CD4-positive, alpha-beta T cell treated with Interleukin-1 beta for 1 hour (primary cell): ENCODE results near the gene CYSRT1.

Experiments used
- DNase-seq, 2 donors: peaks; one replicate each; pipeline ENCODE4 v3.0.0-alpha.2; 2020 to 2022

The CYSRT1 gene, protein sequence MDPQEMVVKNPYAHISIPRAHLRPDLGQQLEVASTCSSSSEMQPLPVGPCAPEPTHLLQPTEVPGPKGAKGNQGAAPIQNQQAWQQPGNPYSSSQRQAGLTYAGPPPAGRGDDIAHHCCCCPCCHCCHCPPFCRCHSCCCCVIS

DNA sequence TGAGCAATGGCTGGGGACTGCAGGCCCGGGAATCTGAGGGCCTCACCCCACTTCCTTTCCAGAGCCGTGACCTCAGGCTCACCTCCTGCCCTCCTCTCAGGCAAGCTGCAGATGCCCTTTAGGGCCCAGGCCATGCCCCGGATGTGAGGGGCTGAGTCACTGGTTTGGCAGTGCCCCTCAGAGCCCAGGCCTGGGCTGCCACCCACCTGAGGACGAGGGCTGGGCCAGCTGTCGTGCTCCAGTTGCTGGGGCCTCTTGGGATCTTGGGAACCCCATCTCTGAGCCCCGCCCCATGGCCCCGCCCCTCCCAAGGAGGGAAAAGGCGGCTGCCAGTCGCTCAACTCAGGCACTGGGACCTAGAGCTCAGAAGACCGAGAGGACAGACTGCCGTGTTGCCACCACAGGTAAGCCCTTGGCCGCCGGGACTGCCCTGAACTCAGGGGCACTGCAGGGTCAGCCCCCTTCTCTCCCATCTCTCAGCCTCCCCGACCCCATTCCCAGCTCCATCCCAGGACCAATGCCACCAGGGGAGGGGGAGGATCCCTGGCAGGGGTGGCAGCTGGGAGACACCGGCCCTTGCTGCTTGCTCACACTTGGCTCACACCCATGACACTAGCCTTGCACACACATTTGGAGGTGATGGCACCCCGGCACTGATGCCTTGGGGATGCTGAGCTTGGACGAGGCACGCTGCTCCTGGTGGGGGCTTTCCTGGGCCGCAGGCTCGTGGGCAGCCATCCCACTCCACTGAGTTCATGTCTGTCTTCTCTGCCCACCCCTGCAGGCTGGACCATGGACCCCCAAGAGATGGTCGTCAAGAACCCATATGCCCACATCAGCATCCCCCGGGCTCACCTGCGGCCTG lies at the start of gene CYSRT1:
Gene CYSRT1 (plus strand): TSS at position 345 of the 865 bp plus-strand sequence. CDS start 448 bp downstream, at position 793.
- peak in 1 of 2 donors; percentile 10 for DNase-seq

DNA sequence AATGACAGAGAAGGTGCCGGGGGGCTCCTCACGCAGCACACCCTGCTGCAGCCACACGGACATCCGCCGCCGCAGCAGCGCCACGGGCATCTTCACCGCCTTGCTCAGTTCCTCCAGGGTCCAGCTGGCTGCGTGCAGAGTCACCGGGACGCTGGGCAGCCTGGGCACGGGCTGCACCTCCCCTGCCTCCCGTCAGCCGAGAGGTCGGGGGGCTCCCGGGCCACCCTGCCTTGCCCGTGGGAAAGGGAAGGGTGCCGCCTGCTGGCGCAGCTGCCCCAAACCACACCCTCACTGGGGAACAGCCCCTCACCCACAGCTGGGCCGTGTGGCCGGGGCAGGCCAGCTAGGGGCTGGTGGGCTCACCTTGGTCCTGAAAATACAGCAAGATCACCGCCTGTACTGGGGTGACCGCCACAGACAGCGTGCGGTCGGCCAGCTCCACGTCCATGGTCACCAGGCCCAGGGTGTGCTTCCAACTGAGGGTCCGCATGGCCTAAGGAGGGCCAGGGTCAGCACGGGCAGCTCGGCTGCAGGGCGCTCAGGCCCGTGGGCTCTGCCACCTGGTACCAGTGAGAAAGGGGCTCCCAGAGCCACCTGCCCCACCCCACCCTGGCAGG lies 49.5 kb upstream of the CYSRT1 start:
- no peak for DNase-seq

DNA sequence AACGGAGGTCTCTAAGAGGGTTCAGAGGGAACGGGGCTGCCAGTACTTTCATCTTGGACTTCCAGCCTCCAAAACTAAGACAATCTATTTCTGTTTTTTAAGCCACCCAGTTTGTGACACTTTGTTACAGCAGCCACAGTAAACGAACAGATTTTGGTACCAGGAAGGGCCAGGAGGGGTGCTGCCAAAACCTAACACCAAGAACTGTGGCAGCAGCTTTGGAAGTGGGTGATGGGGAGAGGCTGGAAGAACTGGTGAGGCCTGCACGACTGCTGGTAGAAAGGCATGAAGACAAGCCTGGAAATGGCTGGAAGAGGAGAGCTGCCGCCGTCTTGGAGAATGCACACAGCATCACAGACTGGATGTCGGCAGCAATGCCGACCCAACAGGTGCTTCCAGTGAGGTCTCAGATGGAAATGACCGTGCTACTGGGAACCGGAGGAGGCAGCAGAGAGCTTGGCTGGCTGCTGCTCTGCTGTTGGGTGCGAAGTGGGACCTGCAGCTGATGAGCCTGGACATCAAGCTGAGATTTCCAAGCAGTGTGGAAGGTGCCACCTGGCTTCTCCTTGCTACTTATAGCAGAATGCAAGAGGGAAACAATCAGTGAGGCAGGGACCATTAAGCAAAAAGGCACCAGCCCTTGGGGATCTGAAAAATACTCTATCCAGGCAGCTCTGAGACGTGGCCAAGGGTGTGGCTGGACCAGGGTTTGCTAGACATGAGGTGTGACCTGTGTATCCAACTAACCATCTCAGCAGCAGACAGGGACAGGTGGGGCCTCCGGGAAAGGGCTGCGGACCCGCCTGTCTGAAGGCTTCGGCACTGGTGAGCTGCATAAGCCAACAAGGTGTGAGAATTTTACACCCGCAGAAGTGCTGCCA lies 48.4 kb upstream of the CYSRT1 start:
- DNase-seq, result peak; percentile 19 to 26

DNA sequence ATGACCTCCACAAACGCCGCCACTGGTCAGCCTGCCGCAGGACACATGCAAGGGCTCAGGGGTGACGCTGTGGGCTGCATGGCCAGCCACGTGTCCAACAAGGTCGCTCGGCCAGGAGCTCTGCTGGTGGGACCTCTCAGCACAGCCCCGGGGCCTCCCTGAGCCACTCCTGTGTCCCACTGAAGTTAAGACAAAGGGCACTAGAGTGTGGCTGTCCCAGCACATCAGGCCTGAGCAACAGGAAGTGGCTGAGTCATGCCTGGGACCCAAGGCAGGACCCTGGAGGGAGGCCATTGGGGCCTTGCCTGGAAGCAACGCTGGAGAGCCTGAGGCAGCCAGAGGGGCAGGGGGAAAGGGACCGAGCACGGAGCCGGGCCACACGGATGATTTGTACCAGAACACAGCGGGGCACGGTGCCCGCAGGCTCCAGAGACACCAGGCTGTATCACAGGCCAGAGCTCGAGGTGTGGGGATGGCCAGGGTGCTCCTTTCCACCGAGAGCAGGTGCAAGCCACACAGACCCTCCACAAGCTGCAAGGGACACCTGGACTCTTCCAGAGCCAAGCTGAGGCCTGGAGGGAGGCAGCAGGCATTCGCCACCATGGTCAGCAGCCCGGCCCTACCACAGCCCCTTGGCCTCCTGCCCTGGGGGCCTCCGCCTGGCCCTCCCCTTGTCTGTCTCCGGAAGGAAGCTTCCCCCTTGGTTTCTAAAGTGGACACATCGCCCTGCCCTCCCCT lies 46.6 kb upstream of the CYSRT1 start:
- DNase-seq, result no peak

DNA sequence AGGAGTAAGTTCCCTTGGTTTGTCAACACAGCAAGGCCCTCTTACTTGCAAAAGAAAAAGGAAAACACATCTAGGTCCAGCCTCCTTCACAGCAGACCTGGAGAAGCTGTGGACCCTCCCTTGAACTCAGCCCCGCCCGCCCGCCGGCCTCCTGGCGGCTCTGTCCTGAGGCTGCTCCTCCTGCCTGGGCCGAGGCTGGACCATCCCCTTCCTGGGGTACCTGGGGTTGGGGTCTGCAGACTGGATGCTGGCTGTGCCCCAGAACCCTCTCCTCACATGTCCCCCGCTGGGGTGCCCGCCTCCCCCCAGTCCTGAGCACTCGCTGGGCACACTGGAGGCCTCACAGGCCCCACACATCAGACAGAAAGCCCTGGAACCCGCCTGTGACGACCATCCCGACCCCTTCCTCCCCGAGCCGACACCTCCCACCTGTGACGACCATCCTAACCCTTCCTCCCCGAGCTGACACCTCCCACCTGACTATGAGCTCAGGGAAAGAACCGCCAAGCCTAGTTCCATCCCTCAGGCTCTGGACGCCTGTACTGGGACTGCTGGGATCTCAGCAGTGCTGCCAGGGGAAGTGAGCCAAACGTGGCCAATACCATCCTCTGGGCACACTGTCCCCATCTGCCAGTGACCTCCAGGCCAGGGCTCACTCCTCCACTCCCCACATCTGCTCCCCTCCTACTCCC lies 45.9 kb upstream of the CYSRT1 start:
- DNase-seq, result no peak

DNA sequence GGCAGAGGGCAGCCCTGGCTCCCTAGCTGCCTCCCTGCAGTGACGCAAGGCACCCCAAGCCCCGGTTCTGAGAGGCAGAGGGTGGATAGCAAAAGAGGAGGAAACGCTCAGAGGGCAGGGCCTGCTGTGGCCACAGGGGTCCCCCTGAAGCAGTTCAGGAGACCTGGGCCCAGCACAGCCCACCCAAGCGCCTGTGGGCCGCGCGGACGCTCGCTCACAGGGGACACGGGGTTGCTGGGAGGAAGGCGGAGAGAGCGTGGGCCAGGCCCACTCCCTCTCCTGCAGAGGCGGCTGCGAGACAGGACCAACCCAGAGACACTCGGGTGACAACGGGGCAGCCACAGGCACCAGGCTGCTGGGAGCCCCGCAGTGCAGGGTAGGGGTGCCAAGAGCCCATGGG lies 45.2 kb upstream of the CYSRT1 start:
- DNase-seq, result no peak

DNA sequence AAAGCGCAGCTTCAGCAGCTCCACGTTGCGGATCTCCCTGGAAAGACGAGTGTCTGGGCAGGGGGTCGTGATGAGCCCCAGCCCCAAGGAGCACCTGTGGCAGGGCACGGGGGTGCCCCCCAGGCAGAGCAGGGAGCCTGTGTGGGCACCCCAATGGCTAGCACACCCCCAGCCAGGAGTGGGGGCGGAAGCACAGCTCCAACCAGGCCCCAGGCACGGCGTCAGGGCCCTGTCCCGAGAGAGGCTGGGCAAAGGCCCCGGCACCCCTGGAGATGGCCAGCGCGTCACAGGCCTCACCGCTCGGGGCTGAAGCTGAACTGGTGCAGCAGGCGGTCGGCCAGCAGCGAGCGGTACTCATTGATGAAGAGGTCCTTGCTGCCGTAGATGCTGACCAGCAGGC lies 44.5 kb upstream of the CYSRT1 start:
- no peak for DNase-seq

DNA sequence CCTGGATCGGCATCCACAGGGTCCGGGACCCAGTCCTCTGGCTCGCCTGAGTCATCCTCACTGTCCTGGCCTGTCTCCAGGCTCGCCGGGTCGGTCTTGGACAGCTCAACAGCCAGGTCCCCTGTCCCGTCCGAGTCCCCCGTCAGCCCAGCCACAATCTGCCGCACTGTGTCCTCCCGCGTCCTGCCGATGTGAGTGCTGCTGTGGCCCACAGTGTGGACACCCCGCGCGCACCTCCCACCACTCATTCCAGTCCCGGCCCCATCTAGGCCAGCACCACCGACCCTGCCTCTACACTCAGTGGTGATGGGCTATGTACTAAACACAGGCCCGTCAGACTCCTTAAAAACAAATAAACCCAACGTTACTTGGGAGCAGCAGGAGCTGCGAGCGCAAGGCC lies 43.3 kb upstream of the CYSRT1 start:
- no peak for DNase-seq

DNA sequence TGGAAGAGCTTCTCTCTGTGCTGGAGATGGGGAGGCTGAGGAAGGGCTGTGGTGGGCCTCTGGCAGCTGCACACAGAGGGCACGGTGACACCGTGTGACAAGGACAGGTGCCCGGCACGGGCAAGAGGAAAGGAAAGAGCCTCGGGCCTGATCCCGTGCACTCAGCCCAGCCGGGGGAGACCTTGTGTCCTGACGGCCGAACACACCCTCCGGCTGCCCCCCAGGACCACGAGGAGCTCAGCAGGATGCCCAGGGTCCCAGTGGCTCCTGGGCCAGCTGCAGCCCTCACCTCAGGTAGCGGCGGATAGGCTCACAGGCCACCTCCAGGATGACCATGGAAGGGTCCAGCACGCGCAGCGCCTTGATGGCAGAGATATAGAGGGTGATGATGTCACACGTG lies 42.1 kb upstream of the CYSRT1 start:
- no peak for DNase-seq

DNA sequence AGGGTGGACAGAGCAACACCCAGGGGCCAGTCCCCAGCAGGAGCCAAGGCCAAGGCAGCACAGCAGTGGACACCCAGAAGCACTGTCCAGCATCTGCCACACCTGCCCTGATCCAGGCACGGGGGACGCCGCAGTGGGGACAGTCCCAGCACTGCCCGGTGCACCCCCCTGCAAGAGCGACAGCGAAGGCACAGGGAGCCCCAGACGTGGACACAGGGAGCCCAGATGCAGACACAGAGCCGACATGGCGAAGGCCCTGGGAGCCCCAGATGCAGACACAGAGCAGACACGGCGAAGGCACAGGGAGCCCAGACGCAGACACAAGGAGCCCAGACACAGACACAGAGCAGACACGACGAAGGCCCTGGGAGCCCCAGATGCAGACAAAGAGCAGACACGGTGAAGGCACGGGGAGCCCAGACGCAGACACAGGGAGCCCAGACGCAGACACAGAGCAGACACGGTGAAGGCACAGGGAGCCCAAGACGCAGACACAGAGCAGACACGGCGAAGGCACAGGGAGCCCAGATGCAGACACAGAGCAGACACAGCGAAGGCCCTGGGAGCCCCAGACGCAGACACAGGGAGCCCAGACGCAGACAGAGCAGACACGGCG lies 40.9 kb upstream of the CYSRT1 start:
- no peak for DNase-seq

DNA sequence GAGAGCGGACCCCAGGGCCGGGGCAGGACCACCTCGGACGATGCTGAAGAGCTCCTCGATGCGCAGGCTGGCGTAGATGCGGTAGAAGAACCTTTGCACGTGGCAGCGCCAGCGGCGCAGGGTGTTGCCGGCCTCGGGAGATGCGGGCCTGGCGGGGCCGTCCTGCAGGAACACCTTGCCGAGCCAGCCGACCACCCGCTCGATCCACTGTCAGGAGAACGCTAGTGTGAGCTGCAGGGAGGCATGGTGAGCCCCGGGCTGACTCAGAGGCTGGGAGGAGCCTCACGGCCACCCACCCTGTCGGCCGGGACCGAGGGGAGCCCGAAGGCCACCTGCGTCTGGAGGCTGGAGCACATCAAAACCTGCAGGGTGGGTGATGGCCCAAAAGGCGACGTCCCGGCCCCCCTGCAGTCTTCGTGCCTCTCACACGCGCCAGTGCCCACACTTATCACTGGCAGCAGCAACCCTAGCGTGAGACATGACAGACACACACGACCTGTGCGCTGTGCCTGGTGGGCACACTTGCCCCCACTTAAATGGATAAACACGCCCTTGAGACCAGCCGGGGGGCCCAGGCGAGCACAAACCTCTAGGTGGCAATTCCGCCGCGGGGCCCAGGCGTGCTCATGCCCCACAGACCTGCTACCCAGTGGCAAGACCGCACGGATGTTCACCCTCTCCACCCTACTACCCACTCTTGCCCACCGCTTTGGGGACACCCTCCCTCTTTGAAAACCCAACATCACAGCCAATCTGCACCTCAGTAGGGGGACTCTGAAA lies 39.9 kb upstream of the CYSRT1 start:
- no peak for DNase-seq

DNA sequence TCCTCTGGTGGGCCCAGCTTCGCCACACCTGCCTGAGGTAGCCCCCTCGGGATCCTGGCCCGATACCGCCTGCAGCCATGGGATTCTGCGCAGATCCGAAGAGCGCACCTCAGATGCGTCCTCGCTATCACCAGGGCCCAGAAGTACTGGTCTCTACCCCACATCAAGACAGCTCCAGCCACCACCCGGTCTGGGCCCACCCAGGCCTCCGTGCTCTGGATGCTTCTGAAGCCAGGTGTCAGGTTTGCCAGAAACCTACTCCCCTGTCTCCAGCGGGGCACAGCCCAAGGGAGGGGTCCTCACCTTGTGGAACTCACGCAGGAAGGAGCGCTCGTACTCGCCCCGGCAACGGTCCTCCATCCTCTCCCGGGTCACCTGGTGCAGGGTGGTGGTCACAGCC lies 39.1 kb upstream of the CYSRT1 start:
- DNase-seq, result no peak

DNA sequence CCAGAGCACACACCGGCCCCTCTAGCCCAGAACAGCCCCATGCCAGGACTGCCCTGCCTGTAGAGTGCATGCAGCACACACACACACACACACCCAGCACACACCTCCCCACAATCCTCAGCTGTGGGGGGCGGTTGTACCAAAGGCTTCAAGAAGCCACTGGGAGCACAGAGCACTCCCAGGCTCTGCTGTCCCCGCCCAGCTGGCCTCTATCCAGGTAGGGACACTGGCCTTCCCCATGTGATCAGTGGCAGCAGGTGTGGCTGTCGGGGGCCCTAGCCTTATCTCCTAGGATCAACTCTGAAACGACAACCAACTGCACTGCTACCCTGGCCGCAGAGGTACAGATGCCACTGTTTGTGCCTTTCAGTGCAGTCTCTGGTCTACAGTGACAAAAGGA lies 38.6 kb upstream of the CYSRT1 start:
- no peak for DNase-seq

DNA sequence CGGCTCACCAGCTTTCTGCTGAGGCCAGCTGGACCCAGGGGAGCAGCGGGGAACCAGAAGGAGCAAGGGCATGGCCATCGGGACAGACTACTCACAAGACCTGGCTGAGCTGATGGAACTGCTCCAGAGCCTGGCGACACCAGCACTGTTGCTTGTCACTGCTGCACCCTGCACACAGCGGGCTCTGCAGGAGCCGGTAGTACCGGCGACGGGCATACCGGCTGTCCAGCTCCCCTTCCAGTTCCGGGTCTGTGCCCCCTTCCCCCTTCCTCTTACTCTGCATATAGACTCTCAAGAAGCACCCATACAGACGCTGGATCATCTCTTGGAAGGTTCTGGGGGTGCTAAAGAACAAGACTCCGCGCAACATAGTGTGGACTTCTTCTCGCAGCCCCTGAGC lies 37.6 kb upstream of the CYSRT1 start:
- DNase-seq, result no peak

DNA sequence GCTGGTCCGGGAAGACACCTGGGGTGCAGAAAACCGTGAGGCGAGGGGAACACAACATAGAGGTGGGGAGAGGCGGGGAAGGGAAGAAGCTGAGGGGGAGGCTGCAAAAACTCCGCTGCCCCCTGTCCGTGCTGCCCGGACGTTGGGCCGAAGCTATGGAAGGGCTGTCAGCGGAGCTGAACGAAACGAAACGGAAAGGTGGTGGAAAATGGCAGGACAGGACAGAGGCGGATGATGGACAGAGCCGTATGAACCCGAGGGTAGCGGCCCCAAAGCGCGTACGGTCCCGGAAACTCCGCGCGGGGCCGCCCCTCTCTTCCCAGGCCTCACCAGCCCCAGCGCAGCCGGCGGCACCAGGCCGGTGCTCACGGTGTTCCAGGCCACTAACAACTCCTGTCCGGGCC lies 36.9 kb upstream of the CYSRT1 start:
- no peak for DNase-seq

DNA sequence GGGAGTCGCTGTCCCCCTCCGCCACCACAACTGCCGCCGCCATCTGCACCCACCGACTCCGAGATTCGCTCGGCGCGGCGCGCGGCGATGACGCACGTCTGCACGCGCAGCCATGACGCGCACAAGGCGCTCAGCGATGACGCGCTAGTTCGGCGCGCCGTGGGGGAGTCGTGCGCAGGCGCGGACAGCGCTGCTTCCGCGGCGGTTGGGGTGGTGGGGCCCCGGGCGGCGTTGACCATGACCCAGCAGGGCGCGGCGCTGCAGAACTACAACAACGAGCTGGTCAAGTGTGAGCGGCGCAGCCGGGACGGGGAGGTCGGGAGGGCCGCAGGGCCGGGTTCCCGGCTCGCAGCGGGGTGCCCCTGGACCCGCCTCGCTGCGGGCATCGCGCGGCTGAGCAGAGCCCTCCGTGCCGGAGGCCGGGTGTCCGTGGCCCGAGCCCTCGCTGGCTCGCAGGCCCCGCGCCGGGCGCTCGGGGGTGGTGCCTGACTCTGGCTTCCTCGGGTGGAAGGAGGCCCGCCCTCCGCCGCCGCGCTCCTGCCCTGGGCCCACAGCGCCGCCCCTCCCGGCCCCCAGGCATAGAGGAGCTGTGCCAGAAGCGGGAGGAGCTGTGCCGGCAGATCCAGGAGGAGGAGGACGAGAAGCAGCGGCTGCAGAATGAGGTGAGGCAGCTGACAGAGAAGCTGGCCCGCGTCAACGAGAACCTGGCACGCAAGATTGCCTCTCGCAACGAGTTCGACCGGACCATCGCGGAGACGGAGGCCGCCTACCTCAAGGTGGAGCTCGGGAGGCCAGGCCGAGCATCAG lies 36.3 kb upstream of the CYSRT1 start, which contains the start of the genes ANAPC2 and SSNA1:
Gene ANAPC2 (minus strand): TSS at position 71 of the 807 bp plus-strand sequence. CDS start 28 bp downstream, at position 43.
Gene SSNA1 (plus strand): TSS at position 187 of the 807 bp plus-strand sequence. CDS start 51 bp downstream, at position 238.
- DNase-seq, result peak; percentile 93 to 94

DNA sequence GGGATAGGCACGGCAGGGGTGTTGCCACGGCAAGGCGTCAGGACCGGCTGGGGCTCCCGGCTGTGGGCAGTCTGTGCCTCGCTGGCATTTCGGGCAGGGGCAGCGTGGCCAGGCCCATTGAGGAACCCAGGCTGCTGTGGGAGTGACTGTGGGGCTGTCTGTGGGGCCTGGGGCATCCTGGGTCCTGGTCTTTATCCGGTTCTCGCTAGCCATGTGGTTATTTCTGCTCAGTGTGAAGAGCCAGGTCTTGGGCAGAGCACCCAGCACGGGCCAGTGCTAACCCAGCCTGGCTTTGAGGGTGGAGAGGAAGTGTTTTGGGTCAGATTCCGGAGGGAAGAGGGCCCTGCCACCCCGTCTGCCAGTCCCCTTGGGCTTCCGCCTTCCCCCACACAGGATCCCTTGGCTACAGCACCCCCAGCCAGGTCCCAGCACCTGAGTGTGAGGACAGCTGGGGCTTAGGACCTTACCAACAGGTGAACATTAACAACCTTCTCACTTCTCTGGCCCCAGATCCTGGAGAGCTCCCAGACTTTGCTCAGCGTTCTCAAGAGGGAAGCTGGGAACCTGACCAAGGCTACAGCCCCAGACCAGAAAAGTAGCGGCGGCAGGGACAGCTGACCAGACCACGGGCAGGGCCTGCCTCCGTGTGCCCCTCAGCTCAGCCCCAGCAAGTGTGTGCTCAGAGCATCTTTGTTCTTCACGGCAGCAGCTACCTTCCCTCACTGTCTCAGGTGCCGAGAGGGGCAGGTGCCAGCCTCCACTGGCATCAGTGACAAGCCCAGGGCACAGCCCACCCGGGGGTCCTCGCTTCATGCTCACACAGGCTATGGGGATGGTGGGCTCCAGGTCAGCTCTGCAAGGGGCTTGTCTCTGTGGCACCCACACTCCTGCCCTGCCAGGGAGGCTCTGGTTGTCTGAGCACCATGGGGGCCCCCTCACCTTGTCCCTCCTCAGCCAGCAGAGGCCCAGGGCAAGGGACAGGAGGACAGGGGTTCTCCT lies 35.4 kb upstream of the CYSRT1 start:
- DNase-seq, result no peak

DNA sequence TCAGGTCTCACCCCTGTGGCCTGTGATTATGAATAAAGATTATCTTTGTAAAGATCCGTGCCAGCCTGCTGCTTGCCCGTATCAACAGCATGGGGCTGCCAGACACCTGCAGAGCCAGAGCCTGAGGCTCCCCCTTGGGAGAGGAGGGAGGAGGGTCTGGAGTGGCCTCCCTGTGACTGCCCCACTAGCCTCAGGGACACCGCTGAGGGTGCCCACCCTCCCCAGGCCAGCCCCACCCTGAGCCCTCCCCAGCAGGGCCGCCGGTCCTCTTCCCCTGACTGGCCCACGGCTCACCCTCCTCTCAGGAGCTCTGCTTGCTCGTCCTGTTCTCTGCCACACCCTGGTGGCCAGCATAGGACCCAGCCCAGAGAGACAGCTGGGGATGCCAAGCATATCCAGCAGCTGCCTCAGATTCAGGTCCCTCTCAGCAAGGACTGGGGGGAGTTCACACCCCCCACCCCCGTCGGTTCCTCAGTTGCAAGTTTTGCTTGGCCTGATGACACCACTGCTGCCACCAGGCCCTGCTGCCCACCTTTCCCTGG lies 34.6 kb upstream of the CYSRT1 start:
- DNase-seq, result no peak
